HepG2 (cell line): ENCODE results near the gene FAM98A. TPM values are rescaled to one million over a fixed set of nuclear protein-coding genes. Genes with fewer than 3 reads are reported as not detected.

Source experiments
- ATAC-seq: fragments of 200-7000 bp; cut with Tn5 transposase; 3 replicates; pipeline ENCODE4 v1.9.1; 2020; ENCODE audit warnings: mild to moderate bottlenecking, moderate library complexity
- BruUV-seq: library from RNA; stranded (reverse); fragments of 400-500 nt; replicated peaks from 2 replicates; lab custom pipeline; 2021; lab: Mats Ljungman, UMichigan
- CTCF ChIA-PET: fragments of 300-600 bp; formaldehyde crosslinking; extraction: SDS; loops from one replicate; lab custom pipeline; 2021; ENCODE audit warnings: low total read pairs, inconsistent platforms, low intra/inter-chr PET ratio; lab: Yijun Ruan, JAX
- POLR2A ChIA-PET: fragments of 350-600 bp; sonication (Branson Sonifier 250); formaldehyde crosslinking; loops from one replicate; lab custom pipeline; 2020; ENCODE audit warnings: antibody characterized with exemption, inconsistent platforms; lab: Yijun Ruan, JAX
- DNase-seq: peaks from one replicate; pipeline ENCODE4 v3.0.0-alpha.2; 2015; ENCODE audit warnings: low spot score
- FAIRE-seq: peaks from 3 replicates; lab custom pipeline; 2011; peaks lifted over from hg19 to GRCh38; lab: Jason Lieb, UNC
- H2AFZ ChIP-seq: one replicate; pipeline ENCODE4 v1.6.1; 2011; ENCODE audit warnings: low read length, inconsistent platforms
- H3K27ac ChIP-seq: fragments of 300-600 bp; 3 replicates; pipeline ENCODE4 v1.8.0; 2011; ENCODE audit warnings: mixed run types, mild to moderate bottlenecking, mixed read lengths, low read length, inconsistent platforms; ENCODE audit not compliant: insufficient read depth; ENCODE audit errors: extremely low read length
- H3K27me3 ChIP-seq, 2 experiments: fragments of 200-600 bp in 1 of 2; 2 replicates in 1 of 2; 3 replicates in 1 of 2; pipeline versions ENCODE4 v1.6.0 to v1.8.0; 2011; ENCODE audit warnings: low read length in 2 of 2, mild to moderate bottlenecking in 2 of 2, moderate library complexity in 2 of 2, inconsistent platforms in 1 of 2; ENCODE audit not compliant: insufficient read depth in 2 of 2, control insufficient read depth in 1 of 2
- H3K36me3 ChIP-seq, 2 experiments: fragments of 200-600 bp in 1 of 2; replicated peaks in 1 of 2; 2 replicates in 1 of 2; 3 replicates in 1 of 2; pipeline versions ENCODE4 v1.5.1 to v1.8.0; 2011; ENCODE audit warnings: low read length in 2 of 2, inconsistent platforms in 1 of 2; ENCODE audit not compliant: insufficient read depth in 2 of 2, control insufficient read depth in 1 of 2
- H3K4me1 ChIP-seq: 2 replicates; pipeline ENCODE4 v1.5.1; 2012; ENCODE audit warnings: low read length, inconsistent platforms; ENCODE audit not compliant: insufficient read depth
- H3K4me2 ChIP-seq: 2 replicates; pipeline ENCODE4 v1.6.0; 2011; ENCODE audit warnings: low read depth, low read length, inconsistent platforms
- H3K4me3 ChIP-seq, 3 experiments: fragments of 200-600 bp in 1 of 3; sonication (generic), shearing (Covaris generic) in 1 of 3; replicated peaks in 1 of 3; 2 replicates each; pipeline ENCODE4 v1.5.1; 2011 to 2016; ENCODE audit warnings: low read length in 3 of 3, inconsistent platforms in 2 of 3, low read depth in 2 of 3, mild to moderate bottlenecking in 2 of 3, control low read depth in 1 of 3, mixed read lengths in 1 of 3; ENCODE audit not compliant: insufficient read depth in 1 of 3
- H3K79me2 ChIP-seq: one replicate; pipeline ENCODE4 v1.6.1; 2011; ENCODE audit warnings: low read length, inconsistent platforms; ENCODE audit not compliant: insufficient read depth
- H3K9ac ChIP-seq: 2 replicates; pipeline ENCODE4 v1.6.0; 2011; ENCODE audit warnings: mild to moderate bottlenecking, low read depth, low read length, inconsistent platforms; ENCODE audit not compliant: insufficient read depth
- H3K9me3 ChIP-seq: 2 replicates; pipeline ENCODE4 v1.5.1; 2012; ENCODE audit warnings: mild to moderate bottlenecking, low read length
- H4K20me1 ChIP-seq: 2 replicates; pipeline ENCODE4 v1.6.0; 2011; ENCODE audit warnings: inconsistent platforms, mild to moderate bottlenecking, low read length, moderate library complexity; ENCODE audit not compliant: insufficient read depth
- DNMT3B ChIP-seq: conservative IDR thresholded peaks from 2 replicates; pipeline ENCODE4 v1.6.1; 2016; ENCODE audit warnings: missing biosample characterization, control low read depth
- KLF6 ChIP-seq: IDR thresholded peaks from 2 replicates; pipeline ENCODE4 v1.8.0; 2016; ENCODE audit warnings: missing biosample characterization, missing genetic modification reagents
- MAFK ChIP-seq, 2 experiments: IDR thresholded peaks in 1 of 2; conservative IDR thresholded peaks in 1 of 2; 2 replicates each; pipeline ENCODE4 v1.6.1; 2011; ENCODE audit warnings: improper control_type of control experiment in 2 of 2, low read length in 2 of 2
- SNAPC2 ChIP-seq: sonication (generic); formaldehyde crosslinking; IDR thresholded peaks from 2 replicates; pipeline ENCODE4 v1.8.1; 2022; ENCODE audit warnings: mild to moderate bottlenecking, missing genetic modification reagents
- ZNF138 ChIP-seq: sonication (generic); formaldehyde crosslinking; IDR thresholded peaks from 2 replicates; pipeline ENCODE4 v1.5.0; 2020; ENCODE audit warnings: mild to moderate bottlenecking, low read depth, missing genetic modification reagents
- ZNF44 ChIP-seq: sonication (generic); formaldehyde crosslinking; IDR thresholded peaks from 2 replicates; pipeline ENCODE4 v1.5.1; 2020; ENCODE audit warnings: mild to moderate bottlenecking, missing genetic modification reagents
- in situ Hi-C: cut with HindIII; loops from 2 replicates; pipeline ENCODE4 v1.10.0; 2017; ENCODE audit warnings: low pct_unique_long_range_greater_than_20kb; ENCODE audit not compliant: extremely low pct_ligation_motif_present
- intact Hi-C: fragments of 100-400 bp; cut with micrococcal nuclease; formaldehyde crosslinking; loops from one replicate; pipeline ENCODE4 v1.10.0; 2022; ENCODE audit not compliant: unreplicated experiment
- polyA plus RNA-seq, 8 experiments: library from polyadenylated mRNA; depleted of rRNA in 3 of 8; stranded (reverse) in 7 of 8; unstranded in 1 of 8; fragments of >200 nt; fragmentation: Illumina TruSeq in 4 of 8; extraction: Trizol in 4 of 8; gene quantifications; 2 replicates each; pipeline versions ENCODE4 v1.2.1 to v1.2.3, GENCODE V29; 2011 to 2016; ENCODE audit warnings: low read depth in 4 of 8, missing spikeins in 1 of 8, mixed read lengths in 1 of 8; ENCODE audit not compliant: insufficient read depth in 1 of 8
- total RNA-seq, 5 experiments: library from RNA; depleted of rRNA; stranded (reverse); fragments of >200 nt; fragmentation: Illumina TruSeq; extraction: Trizol; gene quantifications; 2 replicates each; pipeline ENCODE4 v1.2.3, GENCODE V29; 2016; ENCODE audit warnings: low read depth in 1 of 5
- TF ChIP-seq, protein P1 (sequence below): sonication (generic); formaldehyde crosslinking; IDR thresholded peaks from 2 replicates; pipeline ENCODE4 v1.4.0; 2020; ENCODE audit warnings: missing genetic modification reagents, mild to moderate bottlenecking, borderline replicate concordance
- TF ChIP-seq, protein P2 (sequence below): sonication (generic); formaldehyde crosslinking; IDR thresholded peaks from 2 replicates; pipeline ENCODE4 v1.5.0; 2020; ENCODE audit warnings: missing genetic modification reagents
- TF ChIP-seq, protein P3 (sequence below): sonication (generic); formaldehyde crosslinking; IDR thresholded peaks from 2 replicates; pipeline ENCODE4 v1.4.0; 2020; ENCODE audit warnings: low read depth, missing genetic modification reagents

Gene FAM98A
- total and polyA plus RNA-seq, 2 of the 13 experiments (the other 11 are each of a cell fraction or from before 2014, with no cell fraction given), result 44.0 to 61.4 TPM

DNA sequence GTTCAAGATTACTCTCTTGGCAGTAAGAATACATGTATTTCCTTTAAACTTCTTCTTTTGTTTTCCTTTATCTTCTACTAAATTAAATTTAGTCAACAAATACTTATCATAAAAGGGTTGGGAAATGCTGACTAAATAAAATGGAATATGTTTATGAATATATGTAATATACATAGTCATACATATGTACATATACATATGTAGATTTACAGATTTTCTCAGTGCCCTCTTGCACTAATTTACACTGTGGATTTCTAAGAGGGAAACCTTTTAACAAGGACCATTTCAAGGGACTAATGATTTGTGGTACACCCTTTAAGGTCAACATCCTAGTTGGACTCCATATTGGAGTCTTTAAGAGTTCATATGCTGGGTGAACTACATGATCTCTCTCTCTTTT lies 37.2 kb downstream of the FAM98A start:
- intact Hi-C loops (no loop called here), in situ Hi-C loops (no loop called here)
- DNase-seq (no peak), ATAC-seq (no peak), FAIRE-seq (no peak)
- no peak overlapping the region for H3K27ac ChIP-seq
- H3K36me3 ChIP-seq, result no peaks in the 10 kb centered on the region
- ChIA-PET POLR2A (no interaction called here), CTCF (no interaction called here)
- TF ChIP-seq SNAPC2 (CRISPR knock-in tag) (no peak), DNMT3B (CRISPR knock-in tag) (no peak), MAFK (conservative IDR thresholded peaks at IDR 0.05 in 1 of 2, IDR thresholded peaks at IDR 0.05 in 1 of 2; ENCODE audit: low read length in 2 of 2) (0 out of 4 replicates have a peak, but pooled peaks of 1 of the 2 experiments have one; percentile 21), ZNF138 (CRISPR knock-in tag) (no peak), ZNF44 (CRISPR knock-in tag) (no peak), KLF6 (CRISPR knock-in tag) (no peak)
- TF ChIP-seq, protein P1, sequence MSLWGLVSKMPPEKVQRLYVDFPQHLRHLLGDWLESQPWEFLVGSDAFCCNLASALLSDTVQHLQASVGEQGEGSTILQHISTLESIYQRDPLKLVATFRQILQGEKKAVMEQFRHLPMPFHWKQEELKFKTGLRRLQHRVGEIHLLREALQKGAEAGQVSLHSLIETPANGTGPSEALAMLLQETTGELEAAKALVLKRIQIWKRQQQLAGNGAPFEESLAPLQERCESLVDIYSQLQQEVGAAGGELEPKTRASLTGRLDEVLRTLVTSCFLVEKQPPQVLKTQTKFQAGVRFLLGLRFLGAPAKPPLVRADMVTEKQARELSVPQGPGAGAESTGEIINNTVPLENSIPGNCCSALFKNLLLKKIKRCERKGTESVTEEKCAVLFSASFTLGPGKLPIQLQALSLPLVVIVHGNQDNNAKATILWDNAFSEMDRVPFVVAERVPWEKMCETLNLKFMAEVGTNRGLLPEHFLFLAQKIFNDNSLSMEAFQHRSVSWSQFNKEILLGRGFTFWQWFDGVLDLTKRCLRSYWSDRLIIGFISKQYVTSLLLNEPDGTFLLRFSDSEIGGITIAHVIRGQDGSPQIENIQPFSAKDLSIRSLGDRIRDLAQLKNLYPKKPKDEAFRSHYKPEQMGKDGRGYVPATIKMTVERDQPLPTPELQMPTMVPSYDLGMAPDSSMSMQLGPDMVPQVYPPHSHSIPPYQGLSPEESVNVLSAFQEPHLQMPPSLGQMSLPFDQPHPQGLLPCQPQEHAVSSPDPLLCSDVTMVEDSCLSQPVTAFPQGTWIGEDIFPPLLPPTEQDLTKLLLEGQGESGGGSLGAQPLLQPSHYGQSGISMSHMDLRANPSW, result no peak
- TF ChIP-seq, protein P2, sequence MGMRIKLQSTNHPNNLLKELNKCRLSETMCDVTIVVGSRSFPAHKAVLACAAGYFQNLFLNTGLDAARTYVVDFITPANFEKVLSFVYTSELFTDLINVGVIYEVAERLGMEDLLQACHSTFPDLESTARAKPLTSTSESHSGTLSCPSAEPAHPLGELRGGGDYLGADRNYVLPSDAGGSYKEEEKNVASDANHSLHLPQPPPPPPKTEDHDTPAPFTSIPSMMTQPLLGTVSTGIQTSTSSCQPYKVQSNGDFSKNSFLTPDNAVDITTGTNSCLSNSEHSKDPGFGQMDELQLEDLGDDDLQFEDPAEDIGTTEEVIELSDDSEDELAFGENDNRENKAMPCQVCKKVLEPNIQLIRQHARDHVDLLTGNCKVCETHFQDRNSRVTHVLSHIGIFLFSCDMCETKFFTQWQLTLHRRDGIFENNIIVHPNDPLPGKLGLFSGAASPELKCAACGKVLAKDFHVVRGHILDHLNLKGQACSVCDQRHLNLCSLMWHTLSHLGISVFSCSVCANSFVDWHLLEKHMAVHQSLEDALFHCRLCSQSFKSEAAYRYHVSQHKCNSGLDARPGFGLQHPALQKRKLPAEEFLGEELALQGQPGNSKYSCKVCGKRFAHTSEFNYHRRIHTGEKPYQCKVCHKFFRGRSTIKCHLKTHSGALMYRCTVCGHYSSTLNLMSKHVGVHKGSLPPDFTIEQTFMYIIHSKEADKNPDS, result no peak
- TF ChIP-seq, protein P3, sequence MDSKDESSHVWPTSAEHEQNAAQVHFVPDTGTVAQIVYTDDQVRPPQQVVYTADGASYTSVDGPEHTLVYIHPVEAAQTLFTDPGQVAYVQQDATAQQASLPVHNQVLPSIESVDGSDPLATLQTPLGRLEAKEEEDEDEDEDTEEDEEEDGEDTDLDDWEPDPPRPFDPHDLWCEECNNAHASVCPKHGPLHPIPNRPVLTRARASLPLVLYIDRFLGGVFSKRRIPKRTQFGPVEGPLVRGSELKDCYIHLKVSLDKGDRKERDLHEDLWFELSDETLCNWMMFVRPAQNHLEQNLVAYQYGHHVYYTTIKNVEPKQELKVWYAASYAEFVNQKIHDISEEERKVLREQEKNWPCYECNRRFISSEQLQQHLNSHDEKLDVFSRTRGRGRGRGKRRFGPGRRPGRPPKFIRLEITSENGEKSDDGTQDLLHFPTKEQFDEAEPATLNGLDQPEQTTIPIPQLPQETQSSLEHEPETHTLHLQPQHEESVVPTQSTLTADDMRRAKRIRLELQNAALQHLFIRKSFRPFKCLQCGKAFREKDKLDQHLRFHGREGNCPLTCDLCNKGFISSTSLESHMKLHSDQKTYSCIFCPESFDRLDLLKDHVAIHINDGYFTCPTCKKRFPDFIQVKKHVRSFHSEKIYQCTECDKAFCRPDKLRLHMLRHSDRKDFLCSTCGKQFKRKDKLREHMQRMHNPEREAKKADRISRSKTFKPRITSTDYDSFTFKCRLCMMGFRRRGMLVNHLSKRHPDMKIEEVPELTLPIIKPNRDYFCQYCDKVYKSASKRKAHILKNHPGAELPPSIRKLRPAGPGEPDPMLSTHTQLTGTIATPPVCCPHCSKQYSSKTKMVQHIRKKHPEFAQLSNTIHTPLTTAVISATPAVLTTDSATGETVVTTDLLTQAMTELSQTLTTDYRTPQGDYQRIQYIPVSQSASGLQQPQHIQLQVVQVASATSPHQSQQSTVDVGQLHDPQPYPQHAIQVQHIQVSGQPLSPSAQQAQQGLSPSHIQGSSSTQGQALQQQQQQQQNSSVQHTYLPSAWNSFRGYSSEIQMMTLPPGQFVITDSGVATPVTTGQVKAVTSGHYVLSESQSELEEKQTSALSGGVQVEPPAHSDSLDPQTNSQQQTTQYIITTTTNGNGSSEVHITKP (CRISPR knock-in tag), result no peak
- H3K9me3 ChIP-seq, result no peaks in the 10 kb centered on the region
- BruUV-seq, result no TSS peak
- H3K27me3 ChIP-seq, result no peaks in the 10 kb centered on the region
- no peak overlapping the region for H2AFZ ChIP-seq
- no peak overlapping the region for H3K9ac ChIP-seq
- H4K20me1 ChIP-seq, result no peaks in the 10 kb centered on the region
- no peak overlapping the region for H3K4me3 ChIP-seq
- H3K79me2 ChIP-seq, result no peaks in the 10 kb centered on the region
- H3K4me1 ChIP-seq, result no peaks in the 10 kb centered on the region
- no peak overlapping the region for H3K4me2 ChIP-seq
